HG03175 (cell line): Measurements from ENCODE around the gene MAP2K5.

Experiments used
- ATAC-seq: cut with Tn5 transposase; IDR thresholded peaks from one replicate; pipeline ENCODE4 v1.9.1; 2021; ENCODE audit warnings: mild to moderate bottlenecking, moderate library complexity; ENCODE audit not compliant: unreplicated experiment

MAP2K5 gene

GRCh38 chr15:67820992-67821783 is 278.7 kb downstream of the MAP2K5 start:
- no peak for ATAC-seq

GRCh38 chr15:67821784-67822440 is 279.4 kb downstream of the MAP2K5 start:
- ATAC-seq, result no peak

- ATAC-seq, result no peak
Measured at GRCh38 chr15:67822537-67823313, 280.2 kb downstream of the MAP2K5 start.

GRCh38 chr15:67823314-67824196 is 281.1 kb downstream of the MAP2K5 start:
- no peak for ATAC-seq

- no peak for ATAC-seq
Measured at GRCh38 chr15:67824197-67824968, 281.9 kb downstream of the MAP2K5 start.

- ATAC-seq, result no peak
Measured at GRCh38 chr15:67824976-67825880, 282.7 kb downstream of the MAP2K5 start, which contains the start of gene SKOR1. TSS of gene SKOR1 (plus strand) at chr15:67825509. CDS start at chr15:67825603, 94 bp downstream.

GRCh38 chr15:67825881-67826716 is 283.6 kb downstream of the MAP2K5 start:
- ATAC-seq, result no peak

- ATAC-seq, result no peak
Measured at GRCh38 chr15:67826717-67827561, 284.4 kb downstream of the MAP2K5 start.

- no peak for ATAC-seq
Measured at GRCh38 chr15:67827562-67828277, 285.2 kb downstream of the MAP2K5 start.

- ATAC-seq, result no peak
Measured at GRCh38 chr15:67828278-67828968, 285.9 kb downstream of the MAP2K5 start.

GRCh38 chr15:67828969-67829646 is 286.6 kb downstream of the MAP2K5 start:
- no peak for ATAC-seq

- ATAC-seq, result no peak
Measured at GRCh38 chr15:67829647-67830504, 287.4 kb downstream of the MAP2K5 start.

GRCh38 chr15:67831363-67831762 is 288.9 kb downstream of the MAP2K5 start:
- no peak for ATAC-seq

GRCh38 chr15:67832031-67832551 is 289.6 kb downstream of the MAP2K5 start:
- no peak for ATAC-seq
